Measurements from ENCODE around the gene PHC2.

GRCh38 chr1:33397125-33397506 lies 33.8 kb downstream of the PHC2 start:
- TF ChIP-seq CTCF (conservative IDR thresholded peaks at IDR 0.05; ENCODE audit: low read length): no peak
- no peak for TF ChIP-seq EZH2phosphoT487 (IDR thresholded peaks at IDR 0.05; ENCODE audit: borderline replicate concordance)
